K562 (cell line): ENCODE results near the gene ALPP. TPM values are rescaled to one million over a fixed set of nuclear protein-coding genes. Genes with fewer than 3 reads are reported as not detected.

Source experiments
- ATAC-seq: fragments of 200-7000 bp; cut with Tn5 transposase; 3 replicates; pipeline ENCODE4 v1.9.1; 2020; ENCODE audit warnings: moderate library complexity
- BruUV-seq: library from RNA; stranded (reverse); fragments of 400-500 nt; replicated peaks from 2 replicates; lab custom pipeline; 2021; lab: Mats Ljungman, UMichigan
- CTCF ChIA-PET: fragments of 300-600 bp; formaldehyde crosslinking; extraction: SDS; loops from one replicate; lab custom pipeline; 2021; ENCODE audit warnings: low intra/inter-chr PET ratio; lab: Yijun Ruan, JAX
- POLR2A ChIA-PET: fragments of 300-600, 350-650 bp; sonication (Branson Sonifier 250); formaldehyde crosslinking; extraction: SDS; loops from one replicate; lab custom pipeline; 2021; ENCODE audit warnings: antibody characterized with exemption, inconsistent platforms; lab: Yijun Ruan, JAX
- DNase-seq, 4 experiments: peaks; one replicate each; pipeline versions ENCODE4 v3.0.0 to v3.0.0-alpha.2; 2011 to 2018; ENCODE audit warnings: low spot score in 3 of 4, mixed read lengths in 3 of 4; ENCODE audit errors: extremely low read depth in 1 of 4
- FAIRE-seq: peaks from 2 replicates; lab custom pipeline; 2011; peaks lifted over from hg19 to GRCh38; lab: Jason Lieb, UNC
- H2AFZ ChIP-seq: 2 replicates; pipeline ENCODE4 v1.6.0; 2011; ENCODE audit warnings: low read depth, low read length, control low read depth, inconsistent platforms
- H3K27ac ChIP-seq: fragments of 200-600 bp; 3 replicates; pipeline ENCODE4 v1.8.0; 2011; ENCODE audit warnings: low read depth, mild to moderate bottlenecking, control low read depth, inconsistent platforms, low read length, moderate library complexity, mixed read lengths; ENCODE audit errors: extremely low read depth
- H3K27me3 ChIP-seq, 2 experiments: fragments of 300-600 bp in 1 of 2; 2 replicates in 1 of 2; 3 replicates in 1 of 2; pipeline versions ENCODE4 v1.6.0 to v1.8.0; 2011; ENCODE audit warnings: inconsistent platforms in 2 of 2, low read length in 2 of 2, mild to moderate bottlenecking in 1 of 2, mixed read lengths in 1 of 2, moderate library complexity in 1 of 2; ENCODE audit not compliant: control insufficient read depth in 2 of 2, insufficient read depth in 2 of 2
- H3K36me3 ChIP-seq: fragments of 300-600 bp; 3 replicates; pipeline ENCODE4 v1.8.0; 2011; ENCODE audit warnings: mild to moderate bottlenecking, low read length, inconsistent platforms; ENCODE audit not compliant: control insufficient read depth, insufficient read depth
- H3K4me1 ChIP-seq, 2 experiments: fragments of 200-600 bp in 1 of 2; replicated peaks in 1 of 2; 2 replicates in 1 of 2; 3 replicates in 1 of 2; pipeline versions ENCODE4 v1.5.1 to v1.8.0; 2011; ENCODE audit warnings: inconsistent platforms in 2 of 2, low read length in 2 of 2, mild to moderate bottlenecking in 1 of 2, mixed read lengths in 1 of 2, moderate library complexity in 1 of 2; ENCODE audit not compliant: control insufficient read depth in 2 of 2, insufficient read depth in 2 of 2
- H3K4me2 ChIP-seq: 2 replicates; pipeline ENCODE4 v1.6.1; 2011; ENCODE audit warnings: low read length, control low read depth, inconsistent platforms, mixed read lengths; ENCODE audit not compliant: insufficient read depth
- H3K4me3 ChIP-seq: fragments of 200-600 bp; sonication (generic), shearing (Covaris generic); 2 replicates; pipeline ENCODE4 v1.5.1; 2016; ENCODE audit warnings: control low read depth, inconsistent platforms
- H3K79me2 ChIP-seq: fragments of 200-600 bp; 3 replicates; pipeline ENCODE4 v1.8.0; 2011; ENCODE audit warnings: low read length, inconsistent platforms; ENCODE audit not compliant: control insufficient read depth, insufficient read depth
- H3K9ac ChIP-seq, 2 experiments: 2 replicates each; pipeline versions ENCODE4 v1.6.0 to v1.6.1; 2011; ENCODE audit warnings: low read depth in 2 of 2, low read length in 2 of 2, control low read depth in 1 of 2, inconsistent platforms in 1 of 2, mild to moderate bottlenecking in 1 of 2, mixed read lengths in 1 of 2; ENCODE audit not compliant: insufficient read depth in 1 of 2
- H3K9me1 ChIP-seq: one replicate; pipeline ENCODE4 v1.6.0; 2011; ENCODE audit warnings: inconsistent platforms, mild to moderate bottlenecking, low read length, moderate library complexity; ENCODE audit not compliant: control insufficient read depth, insufficient read depth
- H3K9me3 ChIP-seq: replicated peaks from 2 replicates; pipeline ENCODE4 v1.5.1; 2011; ENCODE audit warnings: low read depth, low read length, inconsistent platforms; ENCODE audit not compliant: control insufficient read depth, insufficient read depth
- H4K20me1 ChIP-seq: replicated peaks from 2 replicates; pipeline ENCODE4 v1.6.1; 2011; ENCODE audit warnings: low read length, inconsistent platforms, mixed read lengths; ENCODE audit not compliant: control insufficient read depth, insufficient read depth
- ARID4B ChIP-seq: sonication (generic); formaldehyde crosslinking; IDR thresholded peaks from 2 replicates; pipeline ENCODE4 v1.8.0; 2022; ENCODE audit warnings: mild to moderate bottlenecking, missing genetic modification reagents
- XRCC3 ChIP-seq: fragments of 450-650 bp; IDR thresholded peaks from 2 replicates; pipeline ENCODE4 v1.6.1; 2017; ENCODE audit warnings: mild to moderate bottlenecking, moderate library complexity
- WGBS: fragments of 100-300 bp; shearing (Covaris generic); methylation state at CpG from one replicate; pipeline ENCODE4 v1.1.6; 2016; ENCODE audit warnings: low coverage, mixed read lengths; ENCODE audit not compliant: insufficient coverage; ENCODE audit errors: missing lambda C conversion rate; 5-methylcytosine and 5-hydroxymethylcytosine counted together
- in situ Hi-C: fragments of 300-500 bp; cut with MboI; formaldehyde crosslinking; loops from 4 replicates; pipeline ENCODE4 v1.15.0; 2018; ENCODE audit warnings: inconsistent platforms, mixed read lengths
- intact Hi-C: fragments of 100-400 bp; cut with micrococcal nuclease; formaldehyde crosslinking; loops from 2 replicates; pipeline ENCODE4 v1.14.2; 2022
- polyA plus RNA-seq, 8 experiments: library from polyadenylated mRNA; depleted of rRNA in 4 of 8; stranded (reverse) in 5 of 8; unstranded in 3 of 8; fragments of >200 nt; fragmentation: Nextera tagmentation in 2 of 8; fragmentation: Illumina TruSeq in 1 of 8; extraction: Ambion mirVana in 2 of 8; extraction: Trizol in 1 of 8; gene quantifications; 2 replicates each; pipeline versions ENCODE4 v1.2.1 to v1.2.3, GENCODE V29; 2011 to 2014; ENCODE audit warnings: inconsistent platforms in 1 of 8, missing spikeins in 1 of 8
- total RNA-seq, 7 experiments: library from RNA; depleted of rRNA in 6 of 7; stranded (reverse); fragments of >200 nt in 6 of 7; fragmentation: Illumina TruSeq in 2 of 7; extraction: Trizol in 2 of 7; gene quantifications; 2 replicates each; pipeline versions ENCODE4 v1.2.1 to v1.2.3, GENCODE V29; 2011 to 2021; ENCODE audit warnings: low replicate concordance in 1 of 7

Gene ALPP
- total and polyA plus RNA-seq, 9 of the 15 experiments (the other 6 are each of a cell fraction or from before 2014, with no cell fraction given) = 0.03 TPM; not detected in 8

DNA sequence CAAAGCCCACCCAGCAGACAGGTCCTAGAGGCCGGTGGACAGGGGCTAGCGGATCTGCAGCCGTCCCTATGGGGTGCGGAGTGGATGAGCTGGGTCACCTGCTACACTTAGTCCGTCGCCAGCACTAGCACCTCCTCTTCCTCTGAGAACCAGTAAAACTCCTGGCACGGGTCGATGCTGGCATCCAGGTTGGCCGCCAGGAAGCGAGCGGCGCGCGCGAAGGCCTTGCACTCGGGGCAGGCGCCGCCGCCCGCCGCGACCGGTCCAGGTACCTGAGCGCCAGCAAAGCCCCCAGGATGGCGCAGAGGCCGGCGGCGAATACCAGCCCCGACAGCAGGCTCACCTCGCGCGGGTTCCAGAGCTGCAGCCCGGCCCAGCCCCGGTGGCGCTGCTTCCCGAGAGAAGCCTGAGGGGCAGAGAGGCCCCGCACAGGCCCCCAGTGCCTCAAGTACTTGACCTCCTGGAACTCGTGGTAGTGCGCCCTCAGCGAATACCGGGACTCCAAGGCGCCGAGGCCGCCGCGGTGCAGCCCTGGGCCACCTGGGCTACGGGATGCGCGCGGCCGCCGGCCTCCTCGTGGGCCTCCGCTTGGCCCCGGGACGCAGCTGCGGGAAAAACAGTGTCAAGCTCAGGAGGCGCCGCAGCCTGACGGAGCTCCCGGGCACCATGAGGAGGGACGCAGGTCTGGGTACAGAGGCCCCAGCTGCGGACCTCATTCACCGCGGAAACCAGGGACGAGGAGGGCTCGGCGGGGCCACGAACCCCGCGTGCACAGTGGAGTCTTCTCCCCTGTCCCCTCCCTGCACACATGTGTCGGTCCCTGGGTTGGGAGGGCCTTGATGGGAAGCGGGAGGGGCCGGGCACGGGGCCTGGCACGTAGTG is 27.5 kb upstream of the ALPP start:
- Histone ChIP-seq H3K9me3 (no peaks in the 10 kb centered on the region), H3K4me3 (no peak overlapping the region), H2AFZ (no peak overlapping the region), H3K4me1 (no peaks in the 10 kb centered on the region; a peak in 1 of 5 replicates), H3K79me2 (no peaks in the 10 kb centered on the region), H3K9ac (no peak overlapping the region), H4K20me1 (no peaks in the 10 kb centered on the region), H3K36me3 (no peaks in the 10 kb centered on the region), H3K9me1 (no peaks in the 10 kb centered on the region), H3K27me3 (peaks cover 0 to 55% of the 10 kb centered on the region in 2 experiments; a peak in 4 of 5 replicates), H3K4me2 (no peak overlapping the region), H3K27ac (no peak overlapping the region)
- ChIA-PET CTCF (no interaction called here), POLR2A (interaction anchor here (0.6 kb wide), 1 partner anchor 12 kb away, joined by 4 read pairs; no protein-coding TSS in a partner anchor)
- 16% methylated on average over 29 of the region's 76 CpGs for WGBS
- DNase-seq = no peak
- no peak for ATAC-seq
- in situ Hi-C loops (no loop called here), intact Hi-C loops (no loop called here)
- TF ChIP-seq ARID4B (CRISPR knock-in tag) (no peak), XRCC3 (no peak)
- BruUV-seq = no TSS peak
- FAIRE-seq = no peak
